GM12892 (cell line): ENCODE data around the gene TMEM163.

Experiments used
- DNase-seq: peaks from one replicate; pipeline ENCODE4 v3.0.0; 2011; ENCODE audit not compliant: insufficient read length
- FAIRE-seq: peaks from 2 replicates; lab custom pipeline; 2011; peaks lifted over from hg19 to GRCh38; lab: Jason Lieb, UNC
- POLR2A ChIP-seq: IDR thresholded peaks from 2 replicates; pipeline ENCODE4 v1.6.1; 2011; ENCODE audit warnings: low read depth, low read length, control low read depth
- POLR2AphosphoS5 ChIP-seq: IDR thresholded peaks from 2 replicates; pipeline ENCODE4 v1.6.1; 2011; ENCODE audit warnings: low read depth, low read length, control low read depth
- TAF1 ChIP-seq: IDR thresholded peaks from 2 replicates; pipeline ENCODE4 v1.6.1; 2011; ENCODE audit warnings: low read depth, mild to moderate bottlenecking, control low read depth, low read length, borderline replicate concordance

The TMEM163 gene

DNA sequence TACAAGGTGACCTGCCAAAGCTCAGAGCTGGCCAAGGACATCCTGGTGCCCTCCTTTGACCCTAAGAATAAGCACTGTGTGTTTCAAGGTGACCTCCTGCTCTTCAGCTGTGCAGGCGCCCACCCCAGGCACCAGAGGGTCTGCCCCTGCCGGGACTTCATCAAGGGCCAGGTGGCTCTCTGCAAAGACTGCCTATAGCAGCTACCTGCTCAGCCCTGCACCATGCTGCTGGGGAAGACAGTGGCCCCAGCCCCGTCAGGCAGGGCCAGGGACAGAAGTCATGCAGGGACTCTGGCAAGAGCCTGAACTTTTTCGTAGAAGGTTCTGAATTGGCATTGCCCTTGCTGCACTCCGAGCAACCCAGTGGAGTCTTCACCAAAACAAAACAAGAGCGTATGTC lies 270.1 kb downstream of the TMEM163 start:
- FAIRE-seq (no peak), DNase-seq (no peak)
- no peak for TF ChIP-seq POLR2AphosphoS5
- TF ChIP-seq TAF1: no peak

DNA sequence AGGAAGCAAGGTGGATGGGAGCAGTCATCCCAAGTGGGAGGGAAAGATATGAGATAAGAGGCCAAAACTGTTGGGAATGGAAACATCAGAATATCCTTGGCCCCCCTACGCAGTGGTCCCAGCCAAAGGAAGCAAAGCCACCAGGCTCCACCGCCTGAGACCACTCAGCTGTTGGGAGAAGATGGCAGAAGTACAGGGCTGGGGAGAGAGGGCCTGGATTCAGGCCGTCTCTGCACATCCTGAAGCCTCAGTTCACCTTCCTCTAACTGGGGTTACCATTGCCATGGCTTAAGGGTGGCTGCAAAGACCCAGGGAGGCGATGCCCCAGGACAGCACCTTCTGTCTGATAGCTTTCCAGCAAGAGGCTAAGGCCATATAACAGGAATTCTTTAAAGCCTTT lies 271.1 kb downstream of the TMEM163 start:
- FAIRE-seq (no peak), DNase-seq (no peak)
- TF ChIP-seq POLR2A: no peak
- TF ChIP-seq TAF1: no peak
- TF ChIP-seq POLR2AphosphoS5: no peak

DNA sequence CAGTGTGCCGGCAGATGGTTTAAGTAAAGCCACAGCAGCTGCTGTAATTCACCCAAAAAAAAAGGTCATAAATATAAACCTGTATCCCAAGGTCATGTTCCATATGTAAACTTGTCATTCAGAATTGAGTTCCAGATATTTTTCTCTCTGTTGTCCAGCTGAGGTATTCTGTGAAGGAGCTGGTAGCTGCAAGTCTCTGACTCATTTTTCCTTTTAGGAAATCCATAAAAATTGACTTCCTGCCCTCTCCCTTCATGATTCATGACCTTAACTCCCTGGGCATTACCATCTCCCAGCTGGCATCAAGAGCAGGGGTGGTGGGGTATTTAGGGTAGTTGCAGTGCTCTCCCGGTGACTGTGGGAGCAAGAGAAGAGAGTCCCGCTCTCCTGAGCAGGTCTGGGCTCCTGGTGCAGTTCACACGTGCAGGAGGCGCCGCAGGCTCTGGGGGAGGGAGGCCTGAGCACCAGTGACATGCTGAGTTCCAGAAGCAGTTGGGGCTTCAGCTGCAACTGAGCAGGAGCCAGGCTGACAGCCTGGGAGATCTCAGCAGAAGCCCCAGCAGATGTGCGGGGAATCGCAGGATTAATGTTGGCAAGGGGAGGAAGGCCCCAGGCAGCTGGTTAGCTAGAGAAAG lies 272.3 kb downstream of the TMEM163 start:
- TF ChIP-seq POLR2A (no peak), TAF1 (no peak), POLR2AphosphoS5 (no peak)
- no peak for DNase-seq
- no peak for FAIRE-seq

DNA sequence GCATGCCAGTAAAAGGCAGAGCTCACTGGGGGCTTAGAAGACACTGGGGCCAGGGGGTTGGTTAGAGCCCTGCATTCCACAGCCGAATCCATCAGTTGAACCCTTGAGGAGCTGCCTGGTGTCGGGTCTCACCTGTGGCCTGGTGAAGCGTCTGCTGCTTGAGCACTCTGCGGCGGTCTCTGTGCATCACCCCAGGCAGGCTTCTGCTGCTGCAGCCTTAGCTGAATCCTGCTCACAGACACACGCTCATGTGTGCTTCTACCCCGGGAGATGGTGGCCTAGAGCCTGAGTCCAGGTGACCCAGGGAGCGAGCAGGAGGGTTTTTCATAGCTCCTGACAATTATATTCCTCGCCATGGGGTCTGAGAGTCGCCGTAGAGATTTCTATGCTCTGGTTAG lies 272.8 kb downstream of the TMEM163 start:
- DNase-seq (no peak), FAIRE-seq (no peak)
- TF ChIP-seq TAF1 (no peak), POLR2A (no peak), POLR2AphosphoS5 (no peak)

GRCh38 chr2:134445116-134445515 lies 273.7 kb downstream of the TMEM163 start:
- no peak for FAIRE-seq
- no peak for TF ChIP-seq POLR2A
- TF ChIP-seq TAF1: no peak
- no peak for TF ChIP-seq POLR2AphosphoS5

GRCh38 chr2:134443814-134444480 lies 274.9 kb downstream of the TMEM163 start:
- DNase-seq (no peak), FAIRE-seq (no peak)
- TF ChIP-seq TAF1 (no peak), POLR2AphosphoS5 (no peak), POLR2A (no peak)

More at GRCh38 chr2:134445116-134445515, 273.7 kb downstream of the TMEM163 start:
- no peak for DNase-seq

DNA sequence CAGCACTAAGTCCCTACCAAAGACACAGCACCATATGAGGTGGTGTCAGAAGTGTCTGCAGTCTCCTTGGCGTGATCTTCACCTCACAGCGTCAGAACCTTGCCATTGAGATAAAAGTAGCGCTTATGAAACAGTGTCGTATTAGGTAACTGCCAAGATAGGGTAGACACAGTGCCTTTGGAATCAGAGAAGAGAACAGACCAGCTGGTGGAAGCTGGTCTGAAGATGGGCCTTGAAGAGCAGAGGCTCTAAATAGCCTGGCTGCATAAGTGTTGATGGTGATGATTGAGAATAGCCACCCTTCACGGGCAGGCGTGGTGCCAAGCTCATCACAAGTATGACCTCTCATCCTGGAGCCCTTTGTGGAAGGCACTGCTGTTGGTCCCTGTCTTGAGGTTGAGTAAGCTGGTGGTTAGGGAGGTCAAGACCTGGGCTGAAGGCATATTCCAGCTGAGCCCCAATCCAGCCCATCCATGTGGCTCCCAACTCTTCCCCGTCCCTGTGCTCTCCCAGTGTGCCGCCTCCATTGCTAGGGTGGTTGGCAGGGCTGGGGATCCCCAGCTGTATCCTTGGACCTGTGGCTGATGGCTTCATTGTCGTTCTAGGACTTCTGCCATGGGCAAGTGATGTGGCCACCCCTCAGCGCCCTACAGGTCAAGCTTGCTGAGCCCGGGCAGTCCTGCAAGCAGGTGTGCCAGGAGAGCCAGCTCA lies 277.5 kb downstream of the TMEM163 start:
- DNase-seq (no peak), FAIRE-seq (no peak)

GRCh38 chr2:134440336-134440909 lies 278.4 kb downstream of the TMEM163 start:
- TF ChIP-seq POLR2AphosphoS5 (no peak), TAF1 (no peak), POLR2A (no peak)
- DNase-seq (no peak), FAIRE-seq (no peak)

More for the DNA sequence above, 277.5 kb downstream of the TMEM163 start:
- no peak for TF ChIP-seq POLR2A
- no peak for TF ChIP-seq TAF1
- no peak for TF ChIP-seq POLR2AphosphoS5

GRCh38 chr2:134438371-134438770 lies 280.4 kb downstream of the TMEM163 start:
- no peak for FAIRE-seq
- TF ChIP-seq POLR2A: no peak
- no peak for TF ChIP-seq TAF1
- no peak for TF ChIP-seq POLR2AphosphoS5
- DNase-seq: no peak

DNA sequence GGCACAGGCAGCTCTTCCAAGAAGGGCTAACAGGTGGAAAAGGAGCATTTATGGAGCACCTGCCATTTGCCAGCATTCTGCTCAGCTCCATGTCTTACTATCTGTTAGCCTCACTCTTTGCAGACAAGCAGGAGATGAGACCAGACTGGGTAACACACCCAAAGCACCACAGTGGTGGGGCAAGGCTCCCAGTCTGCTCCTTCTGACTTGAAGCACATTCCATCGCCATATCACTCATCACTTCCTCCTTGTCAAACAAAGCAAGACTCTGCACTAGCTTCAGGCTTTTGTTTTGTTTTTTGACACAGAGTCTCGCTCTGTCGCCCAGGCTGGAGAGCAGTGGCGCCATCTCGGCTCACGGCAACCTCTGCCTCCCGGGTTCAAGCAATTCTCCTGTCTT lies 282.1 kb downstream of the TMEM163 start:
- TF ChIP-seq TAF1: no peak
- DNase-seq: no peak
- no peak for FAIRE-seq

GRCh38 chr2:134435936-134436335 lies 282.9 kb downstream of the TMEM163 start:
- DNase-seq (no peak), FAIRE-seq (no peak)
- TF ChIP-seq POLR2AphosphoS5 (no peak), POLR2A (no peak), TAF1 (no peak)

GRCh38 chr2:134435505-134435904 lies 283.3 kb downstream of the TMEM163 start:
- no peak for DNase-seq
- TF ChIP-seq POLR2AphosphoS5 (no peak), TAF1 (no peak), POLR2A (no peak)
- FAIRE-seq: no peak
